ENCODE measurements around the gene NELFE.

DNA sequence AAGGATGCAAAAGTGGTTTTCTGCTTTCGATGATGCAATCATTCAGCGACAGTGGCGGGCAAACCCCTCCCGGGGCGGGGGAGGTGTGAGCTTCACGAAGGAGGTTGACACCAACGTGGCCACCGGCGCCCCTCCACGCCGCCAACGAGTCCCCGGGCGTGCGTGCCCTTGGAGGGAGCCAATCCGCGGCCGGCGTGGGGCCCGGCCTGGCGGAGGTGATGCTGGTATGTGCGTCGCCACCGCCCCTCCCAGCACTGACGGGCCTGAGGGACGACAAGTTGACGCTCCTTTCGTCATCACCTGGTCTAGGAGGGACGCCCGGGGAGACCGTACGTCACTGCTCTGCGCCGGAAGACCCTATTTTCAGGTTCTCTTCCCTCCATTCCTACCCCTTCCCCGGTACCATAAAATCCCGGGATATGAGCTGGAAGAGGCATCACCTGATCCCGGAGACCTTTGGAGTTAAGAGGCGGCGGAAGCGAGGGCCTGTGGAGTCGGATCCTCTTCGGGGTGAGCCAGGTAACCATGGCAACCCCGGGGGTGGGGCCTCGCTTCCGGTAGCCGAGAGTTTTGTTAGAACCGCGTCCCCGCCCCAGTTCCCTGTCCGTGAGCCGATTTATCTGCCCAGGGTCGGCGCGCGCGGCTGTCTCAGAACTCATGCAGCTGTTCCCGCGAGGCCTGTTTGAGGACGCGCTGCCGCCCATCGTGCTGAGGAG is 13.4 kb upstream of the NELFE start, which contains the start of gene DXO:
- TF ChIP-seq EZH2 (IDR thresholded peaks at IDR 0.05), result no peak
- TF ChIP-seq, protein P1, sequence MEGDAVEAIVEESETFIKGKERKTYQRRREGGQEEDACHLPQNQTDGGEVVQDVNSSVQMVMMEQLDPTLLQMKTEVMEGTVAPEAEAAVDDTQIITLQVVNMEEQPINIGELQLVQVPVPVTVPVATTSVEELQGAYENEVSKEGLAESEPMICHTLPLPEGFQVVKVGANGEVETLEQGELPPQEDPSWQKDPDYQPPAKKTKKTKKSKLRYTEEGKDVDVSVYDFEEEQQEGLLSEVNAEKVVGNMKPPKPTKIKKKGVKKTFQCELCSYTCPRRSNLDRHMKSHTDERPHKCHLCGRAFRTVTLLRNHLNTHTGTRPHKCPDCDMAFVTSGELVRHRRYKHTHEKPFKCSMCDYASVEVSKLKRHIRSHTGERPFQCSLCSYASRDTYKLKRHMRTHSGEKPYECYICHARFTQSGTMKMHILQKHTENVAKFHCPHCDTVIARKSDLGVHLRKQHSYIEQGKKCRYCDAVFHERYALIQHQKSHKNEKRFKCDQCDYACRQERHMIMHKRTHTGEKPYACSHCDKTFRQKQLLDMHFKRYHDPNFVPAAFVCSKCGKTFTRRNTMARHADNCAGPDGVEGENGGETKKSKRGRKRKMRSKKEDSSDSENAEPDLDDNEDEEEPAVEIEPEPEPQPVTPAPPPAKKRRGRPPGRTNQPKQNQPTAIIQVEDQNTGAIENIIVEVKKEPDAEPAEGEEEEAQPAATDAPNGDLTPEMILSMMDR (IDR thresholded peaks at IDR 0.05), result no peak
- TF ChIP-seq EZH2phosphoT487 (IDR thresholded peaks at IDR 0.05), result no peak

Data from neural progenitor cell (in vitro differentiated cells).